ENCODE results near the gene LRFN4. TPM values are rescaled to one million over a fixed set of nuclear protein-coding genes. Genes with fewer than 3 reads are reported as not detected.
A peak's percentile ranks its signal among the peaks of the same experiment; 100 is the strongest.

Gene LRFN4
- total and polyA plus RNA-seq, 2 of the 13 experiments (the other 11 are each of a cell fraction or from before 2014, with no cell fraction given): 1.3 to 6.8 TPM

DNA sequence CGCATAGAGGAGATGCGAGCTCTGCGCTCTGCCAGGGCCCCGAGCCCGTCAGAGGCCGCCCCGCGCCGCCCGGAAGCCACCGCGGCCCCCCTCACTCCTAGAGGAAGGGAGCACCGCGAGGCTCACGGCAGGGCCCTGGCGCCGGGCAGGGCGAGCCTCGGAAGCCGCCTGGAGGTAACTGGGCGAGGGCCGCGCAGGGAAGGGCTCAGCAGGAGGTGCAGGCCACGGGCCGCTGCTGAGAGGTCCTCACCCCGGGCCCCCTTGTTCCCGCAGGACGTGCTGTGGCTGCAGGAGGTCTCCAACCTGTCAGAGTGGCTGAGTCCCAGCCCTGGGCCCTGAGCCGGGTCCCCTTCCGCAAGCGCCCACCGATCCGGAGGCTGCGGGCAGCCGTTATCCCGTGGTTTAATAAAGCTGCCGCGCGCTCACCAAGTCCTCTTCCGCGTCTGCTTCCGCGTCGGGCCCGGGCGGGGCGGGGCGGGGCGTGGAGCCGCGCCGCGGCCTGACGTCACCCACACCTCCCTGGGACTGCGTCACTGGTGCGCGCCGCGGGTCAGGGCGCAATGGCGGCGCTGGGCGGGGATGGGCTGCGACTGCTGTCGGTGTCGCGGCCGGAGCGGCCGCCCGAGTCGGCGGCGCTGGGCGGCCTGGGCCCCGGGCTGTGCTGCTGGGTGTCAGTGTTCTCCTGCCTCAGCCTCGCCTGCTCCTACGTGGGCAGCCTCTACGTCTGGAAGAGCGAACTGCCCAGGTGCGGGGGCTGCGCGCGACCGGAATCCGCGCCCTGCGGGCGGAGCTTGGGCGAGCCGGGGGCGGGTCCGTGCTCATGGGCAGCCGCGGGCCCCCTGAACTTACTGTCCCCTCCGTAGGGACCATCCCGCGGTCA, 13.7 kb upstream of the LRFN4 start, which contains the start of gene RCE1 (continued):
- TF ChIP-seq ZNF101 (CRISPR knock-in tag; IDR thresholded peaks at IDR 0.05; ENCODE audit: borderline replicate concordance, low read depth) (no peak; the same call in 1 of the 2 replicates), SP4 (CRISPR knock-in tag; IDR thresholded peaks at IDR 0.05) (peak; percentile 94), MIER3 (CRISPR knock-in tag; IDR thresholded peaks at IDR 0.05; ENCODE audit: borderline replicate concordance) (no peak; the same call in 1 of the 2 replicates), ISX (CRISPR knock-in tag; conservative IDR thresholded peaks at IDR 0.05) (0 out of 2 replicates have a peak, but pooled peaks have one; percentile 66), ZNF564 (CRISPR knock-in tag; IDR thresholded peaks at IDR 0.05) (no peak), ZNF3 (CRISPR knock-in tag; IDR thresholded peaks at IDR 0.05) (no peak), AGO1 (IDR thresholded peaks at IDR 0.05; ENCODE audit: low read depth, low read length, poor library complexity, severe bottlenecking) (peak; percentile 92), JUND (CRISPR knock-in tag; IDR thresholded peaks at IDR 0.05) (peak; percentile 18; the same call in 1 of the 2 replicates), RBAK (CRISPR knock-in tag; IDR thresholded peaks at IDR 0.05) (no peak), ZNF841 (CRISPR knock-in tag; IDR thresholded peaks at IDR 0.05; ENCODE audit: borderline replicate concordance) (0 out of 2 replicates have a peak, but pooled peaks have one; percentile 23), ZNF7 (CRISPR knock-in tag; IDR thresholded peaks at IDR 0.05) (no peak), KDM1A (CRISPR knock-in tag; IDR thresholded peaks at IDR 0.05) (no peak), NBN (conservative IDR thresholded peaks at IDR 0.05) (no peak), ZNF431 (CRISPR knock-in tag; IDR thresholded peaks at IDR 0.05; ENCODE audit: borderline replicate concordance, low read depth) (0 out of 2 replicates have a peak, but pooled peaks have one; percentile 51), ZBTB8A (CRISPR knock-in tag; IDR thresholded peaks at IDR 0.05; ENCODE audit: borderline replicate concordance, low read depth) (no peak), ZNF747 (CRISPR knock-in tag; IDR thresholded peaks at IDR 0.05; ENCODE audit: borderline replicate concordance) (no peak), ZFYVE20 (CRISPR knock-in tag; IDR thresholded peaks at IDR 0.05; ENCODE audit: borderline replicate concordance, low read depth) (peak; percentile 36; the same call in 1 of the 2 replicates), ZFP36L2 (CRISPR knock-in tag; IDR thresholded peaks at IDR 0.05) (no peak), ZNF883 (CRISPR knock-in tag; IDR thresholded peaks at IDR 0.05; ENCODE audit: not compliant biosample characterization) (peak; percentile 7), PRPF4 (IDR thresholded peaks at IDR 0.05; ENCODE audit: low read depth, low read length, poor library complexity, severe bottlenecking) (no peak)
- TF ChIP-seq, protein P1, sequence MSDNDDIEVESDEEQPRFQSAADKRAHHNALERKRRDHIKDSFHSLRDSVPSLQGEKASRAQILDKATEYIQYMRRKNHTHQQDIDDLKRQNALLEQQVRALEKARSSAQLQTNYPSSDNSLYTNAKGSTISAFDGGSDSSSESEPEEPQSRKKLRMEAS (IDR thresholded peaks at IDR 0.05): peak; percentile 68; the same call in 1 of the 2 replicates
- TF ChIP-seq, protein P2, sequence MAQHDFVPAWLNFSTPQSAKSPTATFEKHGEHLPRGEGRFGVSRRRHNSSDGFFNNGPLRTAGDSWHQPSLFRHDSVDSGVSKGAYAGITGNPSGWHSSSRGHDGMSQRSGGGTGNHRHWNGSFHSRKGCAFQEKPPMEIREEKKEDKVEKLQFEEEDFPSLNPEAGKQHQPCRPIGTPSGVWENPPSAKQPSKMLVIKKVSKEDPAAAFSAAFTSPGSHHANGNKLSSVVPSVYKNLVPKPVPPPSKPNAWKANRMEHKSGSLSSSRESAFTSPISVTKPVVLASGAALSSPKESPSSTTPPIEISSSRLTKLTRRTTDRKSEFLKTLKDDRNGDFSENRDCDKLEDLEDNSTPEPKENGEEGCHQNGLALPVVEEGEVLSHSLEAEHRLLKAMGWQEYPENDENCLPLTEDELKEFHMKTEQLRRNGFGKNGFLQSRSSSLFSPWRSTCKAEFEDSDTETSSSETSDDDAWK (CRISPR knock-in tag; IDR thresholded peaks at IDR 0.05): no peak
- TF ChIP-seq, protein P3, sequence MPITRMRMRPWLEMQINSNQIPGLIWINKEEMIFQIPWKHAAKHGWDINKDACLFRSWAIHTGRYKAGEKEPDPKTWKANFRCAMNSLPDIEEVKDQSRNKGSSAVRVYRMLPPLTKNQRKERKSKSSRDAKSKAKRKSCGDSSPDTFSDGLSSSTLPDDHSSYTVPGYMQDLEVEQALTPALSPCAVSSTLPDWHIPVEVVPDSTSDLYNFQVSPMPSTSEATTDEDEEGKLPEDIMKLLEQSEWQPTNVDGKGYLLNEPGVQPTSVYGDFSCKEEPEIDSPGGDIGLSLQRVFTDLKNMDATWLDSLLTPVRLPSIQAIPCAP (CRISPR knock-in tag; IDR thresholded peaks at IDR 0.05; ENCODE audit: low read depth): no peak
- TF ChIP-seq, protein P4, sequence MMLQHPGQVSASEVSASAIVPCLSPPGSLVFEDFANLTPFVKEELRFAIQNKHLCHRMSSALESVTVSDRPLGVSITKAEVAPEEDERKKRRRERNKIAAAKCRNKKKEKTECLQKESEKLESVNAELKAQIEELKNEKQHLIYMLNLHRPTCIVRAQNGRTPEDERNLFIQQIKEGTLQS (CRISPR knock-in tag; IDR thresholded peaks at IDR 0.05): no peak
- TF ChIP-seq, protein P5, sequence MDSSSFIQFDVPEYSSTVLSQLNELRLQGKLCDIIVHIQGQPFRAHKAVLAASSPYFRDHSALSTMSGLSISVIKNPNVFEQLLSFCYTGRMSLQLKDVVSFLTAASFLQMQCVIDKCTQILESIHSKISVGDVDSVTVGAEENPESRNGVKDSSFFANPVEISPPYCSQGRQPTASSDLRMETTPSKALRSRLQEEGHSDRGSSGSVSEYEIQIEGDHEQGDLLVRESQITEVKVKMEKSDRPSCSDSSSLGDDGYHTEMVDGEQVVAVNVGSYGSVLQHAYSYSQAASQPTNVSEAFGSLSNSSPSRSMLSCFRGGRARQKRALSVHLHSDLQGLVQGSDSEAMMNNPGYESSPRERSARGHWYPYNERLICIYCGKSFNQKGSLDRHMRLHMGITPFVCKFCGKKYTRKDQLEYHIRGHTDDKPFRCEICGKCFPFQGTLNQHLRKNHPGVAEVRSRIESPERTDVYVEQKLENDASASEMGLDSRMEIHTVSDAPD (CRISPR knock-in tag; IDR thresholded peaks at IDR 0.05): no peak
